Dermis microvascular lymphatic vessel endothelial cell (primary cell): ENCODE data around the gene VEGFB. TPM values are rescaled to one million over a fixed set of nuclear protein-coding genes. Genes with fewer than 3 reads are reported as not detected.
A peak's percentile ranks its signal among the peaks of the same experiment; 100 is the strongest.

Source experiments
- DNase-seq, 2 donors: peaks; one replicate each; pipeline versions ENCODE4 v3.0.0 to v3.0.0-alpha.2; 2010; ENCODE audit warnings: low read depth in 2 of 2
- total RNA-seq: library from RNA; depleted of rRNA; stranded (reverse); fragments of >200 nt; gene quantifications from 2 replicates; pipeline ENCODE4 v1.2.1, GENCODE V29; 2014

Gene VEGFB
- total RNA-seq, 1 donor from 2014 or later: 7.7 TPM

DNA sequence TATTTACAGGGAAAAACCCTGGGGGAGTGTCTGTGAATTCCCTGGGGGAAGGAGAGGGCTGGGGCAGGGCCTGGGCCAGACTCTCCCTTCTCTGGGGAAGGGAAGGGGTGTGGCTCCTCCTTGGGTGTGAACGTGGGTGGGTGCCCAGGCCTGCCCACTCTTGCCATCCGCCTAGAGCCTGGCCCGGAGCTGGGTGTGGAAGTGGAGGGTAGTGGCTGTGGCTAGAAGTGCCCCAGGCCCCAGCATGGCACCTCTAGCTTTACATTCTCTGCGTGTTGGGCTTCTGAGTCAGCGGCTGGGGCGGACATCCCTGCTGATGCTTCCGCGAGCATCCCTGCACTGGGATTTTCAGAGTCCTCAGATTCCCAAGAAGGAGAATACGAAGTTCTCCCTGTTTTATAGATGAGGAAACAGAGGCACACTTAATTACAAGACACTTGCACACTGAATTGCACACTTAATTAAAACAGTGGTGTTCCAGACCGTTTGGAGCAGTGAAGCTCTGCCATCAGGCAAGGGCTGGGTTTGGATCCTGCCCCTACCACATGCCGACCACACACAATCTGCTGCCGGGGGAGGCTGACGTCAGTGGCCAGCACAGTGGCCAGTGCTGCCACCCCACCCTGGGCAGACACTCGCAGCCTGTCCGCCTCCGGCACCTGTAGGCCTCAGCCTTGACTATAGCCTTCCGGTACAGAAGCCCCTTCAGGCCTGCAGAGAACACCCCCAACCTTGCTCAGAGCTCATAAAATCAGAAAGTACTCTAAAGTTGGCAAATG lies 42.5 kb downstream of the VEGFB start:
- no peak for DNase-seq

- DNase-seq: no peak
Measured at GRCh38 chr11:64278576-64279190, 44.3 kb downstream of the VEGFB start.

DNA sequence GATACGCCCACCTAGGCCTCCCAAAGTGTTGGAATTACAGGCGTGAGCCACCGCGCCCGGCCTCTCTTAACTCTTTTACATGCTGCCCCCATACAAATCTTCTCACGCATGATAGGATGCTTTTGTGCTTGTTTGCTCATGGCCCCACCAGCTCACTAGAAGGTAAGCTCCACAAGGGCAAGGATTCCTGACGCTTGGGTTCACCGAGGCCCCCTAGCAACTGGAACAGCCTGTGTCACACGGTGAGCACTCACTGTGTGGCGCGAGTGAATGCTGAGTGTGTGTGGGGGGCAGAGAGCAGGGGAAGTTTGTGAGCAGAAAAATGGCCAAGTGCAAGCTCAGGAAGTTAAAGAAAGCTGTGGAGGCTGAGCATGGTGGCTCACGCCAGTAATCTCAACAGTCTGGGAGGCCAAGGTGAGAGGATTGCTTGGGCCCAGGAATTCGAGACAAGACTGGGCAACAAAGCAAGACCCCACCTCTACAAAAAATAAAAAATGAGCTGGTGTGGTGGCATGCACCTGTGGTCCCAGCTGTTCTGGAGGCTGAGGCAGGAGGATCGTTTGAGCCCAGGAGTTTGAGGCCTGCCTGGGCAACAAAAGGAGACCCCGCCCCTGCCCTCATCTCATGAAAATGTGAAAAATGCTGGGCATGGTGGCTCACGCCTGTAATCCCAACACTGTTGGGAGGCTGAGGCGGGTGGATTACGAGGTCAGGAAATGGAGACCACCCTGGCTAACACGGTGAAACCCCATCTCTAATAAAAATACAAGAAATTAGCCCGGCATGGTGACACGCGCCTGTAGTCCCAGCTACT lies 47.8 kb downstream of the VEGFB start:
- DNase-seq: no peak

DNA sequence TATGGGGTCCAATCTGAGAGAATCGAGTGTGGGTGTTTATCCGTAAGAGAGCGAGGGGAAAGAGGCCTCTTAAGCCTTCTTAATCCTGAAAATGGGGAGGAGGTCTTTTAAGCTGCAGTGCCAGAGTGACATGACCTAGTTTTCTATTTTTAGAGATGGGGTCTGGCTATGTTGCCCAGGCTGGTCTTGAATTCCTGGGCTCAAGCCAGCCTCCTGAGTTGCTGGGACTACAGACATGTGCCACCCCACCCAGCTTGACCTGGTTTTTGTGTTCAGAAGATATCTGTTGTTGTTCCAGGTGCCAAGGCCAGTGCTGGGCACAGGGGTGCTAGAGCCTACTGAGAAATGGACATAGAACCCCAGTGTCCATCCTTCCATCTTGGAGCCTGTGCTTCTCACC lies 48.7 kb downstream of the VEGFB start:
- DNase-seq: no peak

- peak; percentile 68 to 89 for DNase-seq
Measured at GRCh38 chr11:64284048-64284961, 49.9 kb downstream of the VEGFB start, which contains the start of gene BAD. BAD (minus strand) TSS chr11:64284665; CDS start chr11:64284368, 297 bp downstream.

GRCh38 chr11:64284962-64285884 lies 50.8 kb downstream of the VEGFB start, which contains the start of gene GPR137:
GPR137 (plus strand) TSS chr11:64285848; CDS start chr11:64286525, 677 bp downstream.
- peak; percentile 49 to 80 for DNase-seq

DNA sequence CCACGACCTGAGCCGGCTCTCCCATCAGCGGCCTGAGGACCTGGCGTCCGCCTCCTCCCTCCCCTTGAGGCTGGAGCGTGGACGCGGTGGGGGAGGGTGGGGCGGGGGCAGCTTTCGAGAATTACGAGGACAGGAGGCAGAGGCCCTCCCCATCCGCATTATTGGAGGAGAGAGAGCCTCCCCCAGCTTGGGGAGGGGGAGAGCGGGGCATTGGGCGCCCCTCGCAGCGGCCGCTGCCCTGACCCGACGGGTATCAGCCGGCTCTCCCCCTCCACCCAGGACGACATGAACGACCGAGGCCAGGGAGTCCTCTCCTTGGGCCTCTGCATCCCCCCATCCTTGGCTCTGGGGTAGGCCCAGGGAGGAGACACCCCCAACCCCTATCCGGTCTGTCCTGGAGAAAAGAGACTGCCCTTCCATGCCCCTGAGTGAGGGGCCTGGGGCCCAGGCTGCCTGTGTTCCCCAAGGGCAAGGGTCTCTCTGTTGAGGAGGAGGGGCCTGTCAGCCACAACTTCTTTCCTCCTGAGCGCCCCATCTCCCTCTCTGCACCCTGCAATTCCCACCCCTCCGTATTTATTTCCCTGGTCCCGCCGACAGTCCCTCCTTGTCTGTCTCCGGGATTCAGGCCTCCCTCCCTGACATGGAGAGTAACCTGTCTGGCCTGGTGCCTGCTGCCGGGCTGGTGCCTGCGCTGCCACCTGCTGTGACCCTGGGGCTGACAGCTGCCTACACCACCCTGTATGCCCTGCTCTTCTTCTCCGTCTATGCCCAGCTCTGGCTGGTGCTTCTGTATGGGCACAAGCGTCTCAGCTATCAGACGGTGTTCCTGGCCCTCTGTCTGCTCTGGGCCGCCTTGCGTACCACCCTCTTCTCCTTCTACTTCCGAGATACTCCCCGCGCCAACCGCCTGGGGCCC lies 51.8 kb downstream of the VEGFB start:
- DNase-seq: peak in 1 of 2 donors; percentile 19

DNA sequence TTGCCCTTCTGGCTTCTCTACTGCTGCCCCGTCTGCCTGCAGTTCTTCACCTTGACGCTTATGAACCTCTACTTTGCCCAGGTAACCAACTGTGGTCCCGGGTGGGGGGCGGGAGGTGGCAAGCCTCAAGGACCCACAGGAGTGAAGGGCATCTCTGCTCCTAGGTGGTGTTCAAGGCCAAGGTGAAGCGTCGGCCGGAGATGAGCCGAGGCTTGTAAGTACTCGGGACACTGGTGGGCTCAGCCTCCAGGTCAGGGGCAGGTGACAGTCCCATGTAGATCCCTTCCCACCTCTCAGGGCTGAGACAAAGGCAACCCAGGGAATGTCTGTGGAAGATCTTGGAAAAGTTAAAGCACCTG lies 52.4 kb downstream of the VEGFB start:
- DNase-seq: no peak

GRCh38 chr11:64287676-64288352 lies 53.4 kb downstream of the VEGFB start:
- DNase-seq: no peak

DNA sequence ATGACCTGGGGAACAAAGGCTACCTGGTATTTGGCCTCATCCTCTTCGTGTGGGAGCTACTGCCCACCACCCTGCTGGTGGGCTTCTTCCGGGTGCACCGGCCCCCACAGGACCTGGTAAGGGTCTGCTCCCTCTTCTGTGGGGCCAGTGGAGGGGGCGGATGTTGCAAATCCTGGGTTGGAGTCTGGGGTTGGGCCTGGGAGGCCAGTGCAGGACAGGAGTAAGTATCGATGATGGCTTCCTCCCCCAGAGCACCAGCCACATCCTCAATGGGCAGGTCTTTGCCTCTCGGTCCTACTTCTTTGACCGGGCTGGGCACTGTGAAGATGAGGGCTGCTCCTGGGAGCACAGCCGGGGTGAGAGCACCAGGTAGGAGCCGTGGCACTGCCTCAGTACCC lies 54.0 kb downstream of the VEGFB start:
- DNase-seq: no peak

Other genes starting within 250 kb of the VEGFB start
- gene OTUB1, start 248.1 kb upstream of the VEGFB start, total RNA-seq: 50.2 and 62.2 TPM in 2 replicates
- not detected in 2 replicates for gene FLRT1, start 198.7 kb upstream of the VEGFB start, total RNA-seq
- gene MACROD1, start 68.5 kb upstream of the VEGFB start, total RNA-seq: 23.1 and 25.4 TPM in 2 replicates
- 117 and 122 TPM in 2 replicates for gene STIP1, start 48.4 kb upstream of the VEGFB start, total RNA-seq
- gene FERMT3, start 27.9 kb upstream of the VEGFB start, total RNA-seq: 5.4 and 15.7 TPM in 2 replicates
- gene TRPT1, start 8.4 kb upstream of the VEGFB start, total RNA-seq: 19.3 and 27.6 TPM in 2 replicates
- gene NUDT22, start 8.3 kb upstream of the VEGFB start, total RNA-seq: 26.4 and 31.1 TPM in 2 replicates
- gene DNAJC4, start 4.0 kb upstream of the VEGFB start, total RNA-seq: 7.8 and 20.1 TPM in 2 replicates
- gene FKBP2, start 6.5 kb downstream of the VEGFB start, total RNA-seq: 51.3 and 69.7 TPM in 2 replicates
- 130 and 156 TPM in 2 replicates for gene PPP1R14B, start 12.4 kb downstream of the VEGFB start, total RNA-seq
- gene PLCB3, start 16.9 kb downstream of the VEGFB start, total RNA-seq: 16.3 and 17.3 TPM in 2 replicates
- gene BAD, start 50.1 kb downstream of the VEGFB start, total RNA-seq: 65.4 and 65.7 TPM in 2 replicates
- 6.2 and 9.5 TPM in 2 replicates for gene GPR137, start 51.3 kb downstream of the VEGFB start, total RNA-seq
- gene KCNK4, start 56.7 kb downstream of the VEGFB start, total RNA-seq: not detected in 2 replicates
- 0.25 TPM in 1 of 2 replicates, not detected in the other for gene CATSPERZ, start 65.8 kb downstream of the VEGFB start, total RNA-seq
- 42.0 and 56.0 TPM in 2 replicates for gene ESRRA, start 70.9 kb downstream of the VEGFB start, total RNA-seq
- 168 and 222 TPM in 2 replicates for gene TRMT112, start 83.0 kb downstream of the VEGFB start, total RNA-seq
- gene PRDX5, start 83.5 kb downstream of the VEGFB start, total RNA-seq: 217 and 224 TPM in 2 replicates
- 1.5 and 1.8 TPM in 2 replicates for gene CCDC88B, start 105.6 kb downstream of the VEGFB start, total RNA-seq
- gene RPS6KA4, start 124.6 kb downstream of the VEGFB start, total RNA-seq: 29.4 and 35.8 TPM in 2 replicates